GM19468 (cell line): ENCODE data around the gene FMNL3.

Source experiments
- ATAC-seq: cut with Tn5 transposase; IDR thresholded peaks from one replicate; pipeline ENCODE4 v1.9.1; 2021; ENCODE audit warnings: mild to moderate bottlenecking, moderate library complexity, moderate number of reproducible peaks; ENCODE audit not compliant: unreplicated experiment; ENCODE audit errors: extremely low read depth

The FMNL3 gene

GRCh38 chr12:49659753-49660152 is 47.5 kb downstream of the FMNL3 start:
- ATAC-seq: no peak

- ATAC-seq: no peak
Observed at GRCh38 chr12:49658276-49658675, 48.9 kb downstream of the FMNL3 start.

GRCh38 chr12:49655595-49656236 is 51.5 kb downstream of the FMNL3 start:
- ATAC-seq: no peak

DNA sequence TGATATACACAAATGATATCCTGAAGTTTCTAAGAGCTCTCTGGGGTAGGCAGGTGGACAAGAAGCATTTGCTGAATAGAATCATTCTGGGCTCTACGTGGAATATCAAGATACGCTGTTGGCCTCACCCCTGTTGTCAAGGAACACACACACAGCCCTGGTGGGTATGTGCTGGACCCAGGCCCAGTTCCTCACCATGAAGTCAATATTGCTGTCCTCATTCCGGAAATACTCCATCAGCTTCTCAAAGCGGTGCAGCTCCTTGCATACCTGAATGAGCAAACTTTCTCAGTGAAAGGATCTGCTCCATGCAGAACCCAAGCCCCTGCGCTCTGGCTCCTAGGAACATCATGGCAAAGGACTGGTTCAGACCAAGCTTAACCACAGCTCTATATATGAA is 52.5 kb downstream of the FMNL3 start:
- ATAC-seq: no peak

GRCh38 chr12:49652921-49653520 is 54.2 kb downstream of the FMNL3 start:
- no peak for ATAC-seq

DNA sequence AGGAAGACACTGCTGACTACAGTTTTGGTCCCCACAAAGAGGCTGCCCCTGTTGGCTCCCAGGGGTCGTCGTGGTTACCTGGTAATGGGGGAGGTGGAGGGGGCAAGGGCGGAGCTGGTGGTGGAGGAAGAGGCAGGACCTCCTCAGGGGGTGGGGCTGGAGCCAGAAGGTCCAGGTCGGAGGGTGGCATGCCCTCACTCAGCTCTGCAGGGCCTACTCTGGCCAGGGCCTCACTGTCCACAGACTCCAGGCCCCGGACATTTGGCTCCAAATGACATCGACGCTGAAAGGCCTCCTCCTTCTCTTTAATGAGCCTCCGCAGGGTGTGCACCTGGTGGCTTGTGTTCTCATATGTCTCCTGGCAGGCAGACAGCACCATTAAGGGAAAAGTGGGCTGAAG is 55.4 kb downstream of the FMNL3 start:
- ATAC-seq: no peak

DNA sequence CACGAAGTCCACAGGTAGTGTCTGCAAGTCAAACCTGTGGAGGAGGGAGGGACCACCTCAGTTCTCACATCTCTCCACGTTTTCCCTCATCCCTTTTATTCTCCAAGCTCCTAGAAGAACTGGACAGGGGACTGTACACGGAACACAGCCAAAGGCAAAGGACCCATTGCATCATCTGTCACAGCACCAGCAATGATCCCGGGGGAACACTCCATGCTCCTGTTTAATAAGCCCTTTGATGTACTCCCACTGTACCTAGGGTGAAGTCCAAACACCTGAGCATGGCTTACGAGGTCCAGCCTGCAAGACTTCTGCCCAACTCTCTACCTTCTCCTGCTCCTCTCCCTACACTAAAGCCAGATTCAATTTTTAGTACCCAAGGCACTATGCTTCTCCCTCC is 57.3 kb downstream of the FMNL3 start:
- no peak for ATAC-seq

DNA sequence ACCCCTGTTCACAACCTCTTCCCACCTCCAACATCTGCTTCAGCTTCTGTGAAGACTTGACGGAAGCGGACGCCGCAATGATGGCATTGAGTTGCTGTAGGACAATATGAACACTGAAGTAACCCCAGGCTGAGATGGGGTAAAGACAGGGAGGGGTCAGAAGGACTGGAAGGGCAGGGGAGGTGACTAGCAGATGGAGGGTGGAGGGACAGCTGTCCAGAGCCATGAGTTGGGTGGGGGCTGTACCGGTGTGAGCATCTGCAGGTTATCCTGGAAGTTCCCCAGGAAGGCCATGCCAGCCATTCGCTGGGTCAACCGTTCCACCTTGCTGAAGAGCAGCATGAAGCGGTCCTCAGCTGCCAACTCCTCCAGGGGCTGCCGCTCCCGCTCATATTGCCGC is 57.8 kb downstream of the FMNL3 start:
- ATAC-seq: no peak

- no peak for ATAC-seq
Observed at GRCh38 chr12:49648712-49649003, 58.5 kb downstream of the FMNL3 start.

DNA sequence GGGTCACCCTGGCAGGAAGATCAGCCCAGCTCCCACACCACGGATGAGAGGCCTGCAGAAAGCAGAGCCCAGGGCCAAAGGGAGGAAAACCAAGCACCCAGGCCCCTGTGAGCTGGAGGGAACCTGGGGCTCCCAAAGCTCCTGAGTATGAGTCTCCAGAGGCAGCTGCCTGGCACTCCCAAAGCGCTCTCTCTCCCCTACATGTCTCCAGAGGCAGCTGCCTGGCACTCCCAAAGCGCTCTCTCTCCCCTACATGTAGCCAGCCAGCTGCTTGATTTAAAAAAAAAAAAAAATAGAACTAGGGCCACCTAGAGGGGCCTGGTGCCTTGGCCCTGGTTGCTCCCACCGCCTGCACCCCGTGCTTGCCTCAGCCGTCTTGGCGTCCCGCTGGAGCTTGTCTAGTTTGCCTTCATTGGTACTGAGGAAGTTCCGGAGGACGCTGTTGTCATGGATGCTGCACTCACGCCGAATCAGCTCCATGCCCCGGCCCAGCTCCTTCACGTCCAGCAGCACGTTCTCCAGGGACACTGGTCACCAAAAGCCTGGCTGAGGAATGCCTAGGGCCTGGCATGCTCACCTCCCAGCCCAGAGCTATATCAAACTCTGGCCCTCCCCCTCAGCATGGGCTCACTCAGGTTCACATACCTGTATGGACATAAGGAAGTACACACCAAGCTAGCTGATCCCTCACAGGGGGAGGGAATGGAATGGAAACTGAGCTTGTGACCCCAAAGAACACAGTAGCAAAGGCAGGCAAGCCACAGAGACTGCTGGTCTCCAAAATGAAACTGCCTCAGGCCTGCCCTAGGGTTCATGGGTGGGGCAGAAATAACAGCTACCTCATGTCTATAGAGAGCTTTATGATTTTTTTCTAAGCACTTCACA is 59.1 kb downstream of the FMNL3 start:
- ATAC-seq: no peak

DNA sequence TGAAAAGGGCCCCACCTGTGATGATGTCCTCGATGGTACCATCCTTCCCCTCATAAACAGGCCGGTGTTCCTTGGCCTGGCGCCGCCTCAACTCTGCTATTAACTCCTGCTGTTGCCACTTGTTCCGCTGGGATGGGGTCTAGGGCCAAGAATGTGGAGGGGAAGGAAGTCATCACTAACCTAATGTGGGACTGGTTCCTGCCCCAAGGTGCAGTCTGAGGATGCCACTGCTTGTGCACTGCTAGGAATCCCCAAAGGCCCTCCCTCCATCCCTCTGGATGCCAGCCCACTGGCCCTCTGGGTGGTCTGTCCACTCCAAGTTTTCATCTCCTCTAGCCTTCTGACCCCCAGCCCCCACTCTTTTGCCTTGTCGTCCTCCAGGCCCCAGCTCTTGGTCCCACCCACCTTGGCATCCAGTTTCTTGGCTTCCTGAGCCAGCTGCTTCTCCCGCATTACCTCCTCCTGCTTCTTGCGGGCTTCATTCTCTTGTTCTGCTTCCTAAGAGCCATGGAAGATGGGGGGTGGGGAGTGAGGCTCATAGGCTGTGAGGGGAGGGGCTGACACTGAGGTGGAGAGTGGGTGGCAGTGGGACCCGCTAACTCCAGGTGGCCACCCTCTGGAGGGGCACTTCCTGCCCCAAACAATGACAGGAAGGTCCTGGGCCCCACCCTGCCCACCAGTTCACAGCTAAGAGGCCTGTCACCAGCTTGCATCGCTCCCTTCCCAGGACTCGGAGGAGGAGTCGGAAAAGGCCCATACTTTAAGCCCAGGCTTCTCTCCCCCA is 60.1 kb downstream of the FMNL3 start:
- ATAC-seq: no peak

DNA sequence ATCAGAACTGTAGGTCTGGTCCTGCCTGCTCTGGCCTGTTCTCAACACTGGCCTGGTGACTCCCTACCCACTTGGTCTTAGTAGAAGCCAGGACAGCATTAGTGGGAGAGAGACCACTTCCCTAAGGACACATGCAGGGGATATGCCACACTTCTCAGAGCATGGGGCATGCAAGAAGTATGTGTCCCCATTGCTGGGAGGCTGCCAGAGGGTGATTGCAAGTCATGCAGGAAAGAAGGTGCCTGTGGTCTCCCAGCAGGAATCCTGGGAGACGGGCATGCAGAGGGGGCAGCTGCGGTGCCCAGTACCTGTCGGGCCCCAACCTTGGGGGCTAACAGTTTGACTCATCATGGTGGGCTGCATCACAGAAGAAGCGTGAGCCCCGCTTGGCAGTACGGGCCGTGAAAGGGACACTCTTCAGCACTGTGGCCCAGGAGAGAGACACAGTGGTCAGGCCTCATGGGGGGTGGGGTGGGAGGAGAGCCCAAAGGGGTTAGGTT is 60.8 kb downstream of the FMNL3 start:
- no peak for ATAC-seq

DNA sequence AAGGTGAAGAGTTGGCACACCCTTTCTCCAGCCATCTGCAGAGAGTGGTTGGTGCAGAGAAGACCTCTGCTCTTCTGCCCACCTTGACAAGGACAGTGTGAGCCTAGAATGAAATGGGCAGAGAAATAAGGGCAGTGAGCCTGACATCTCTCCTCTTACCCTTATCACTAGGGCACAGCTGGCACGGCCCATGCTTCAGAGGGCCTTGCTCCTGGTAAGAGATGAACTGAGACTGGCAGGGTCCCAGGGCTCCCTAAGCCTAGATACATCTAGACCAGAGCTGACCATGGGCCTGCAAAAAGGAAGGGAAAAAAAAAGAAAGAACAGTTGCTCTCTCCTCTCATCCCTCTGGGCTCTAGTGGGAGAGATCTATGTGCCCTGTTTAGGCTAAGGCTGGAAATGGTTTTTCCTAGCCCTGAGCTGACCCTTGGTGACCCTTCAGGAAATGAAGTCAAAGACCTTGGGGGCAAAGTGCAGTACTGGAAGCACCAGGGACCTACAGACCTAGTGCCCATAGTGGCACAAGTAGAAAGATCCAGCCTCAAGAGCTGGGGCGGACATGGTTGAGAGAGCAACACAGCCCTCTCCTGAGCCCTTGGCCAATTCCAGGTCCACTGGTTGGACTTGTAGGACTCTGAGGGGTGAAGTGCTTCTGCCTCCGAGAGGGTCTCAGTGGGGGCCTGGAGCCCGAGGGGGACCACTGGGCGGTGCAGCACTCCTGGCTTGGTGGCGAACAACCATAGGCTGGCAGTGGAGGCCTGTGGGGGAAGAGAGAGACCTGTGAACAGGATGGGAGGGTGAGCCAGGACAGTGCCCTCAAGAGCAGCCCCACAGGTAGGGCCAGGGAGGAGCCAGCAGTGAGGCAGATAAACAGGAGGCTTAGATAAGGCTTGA is 61.8 kb downstream of the FMNL3 start:
- no peak for ATAC-seq

DNA sequence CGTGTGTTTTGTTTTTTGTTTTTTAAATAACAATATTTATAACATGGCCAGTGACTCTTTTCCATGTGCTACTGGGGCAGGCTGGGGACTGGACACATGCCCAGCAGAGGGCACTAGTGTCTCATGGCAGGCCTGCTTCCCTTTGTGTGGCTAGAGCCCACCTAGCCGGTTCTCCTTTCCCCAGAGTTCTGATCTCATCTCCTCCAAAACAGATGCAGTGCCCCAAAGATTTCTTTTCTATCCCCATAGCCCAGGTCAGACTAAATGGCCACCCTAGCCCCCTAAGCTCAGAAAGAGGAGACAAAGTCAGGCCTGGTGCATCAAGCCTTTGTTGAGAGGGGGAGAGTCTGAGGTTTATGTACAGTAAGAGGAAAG is 62.6 kb downstream of the FMNL3 start:
- ATAC-seq: no peak

GRCh38 chr12:49643961-49644619 is 63.1 kb downstream of the FMNL3 start:
- no peak for ATAC-seq

GRCh38 chr12:49643135-49643534 is 64.1 kb downstream of the FMNL3 start:
- ATAC-seq: no peak

GRCh38 chr12:49642370-49642802 is 64.8 kb downstream of the FMNL3 start:
- ATAC-seq: no peak

GRCh38 chr12:49641748-49642369 is 65.3 kb downstream of the FMNL3 start:
- no peak for ATAC-seq
